DND-41 (cell line): ENCODE measurements around the gene FAM9C.

Experiments
- ATAC-seq: fragments of 200-7000 bp; cut with Tn5 transposase; 3 replicates; pipeline ENCODE4 v1.9.1; 2021; ENCODE audit warnings: low read depth; ENCODE audit not compliant: insufficient read depth
- DNase-seq: peaks from one replicate; pipeline ENCODE4 v3.0.0-alpha.2; 2020
- H2AFZ ChIP-seq: 2 replicates; pipeline ENCODE4 v1.6.0; 2012; ENCODE audit warnings: low read depth, low read length
- H3K27ac ChIP-seq: 2 replicates; pipeline ENCODE4 v1.5.1; 2012; ENCODE audit warnings: low read length, inconsistent platforms
- H3K27me3 ChIP-seq: fragments of 200-600 bp; sonication (generic); 2 replicates; pipeline ENCODE4 v1.6.0; 2012; ENCODE audit warnings: low read length, mild to moderate bottlenecking, inconsistent platforms; ENCODE audit not compliant: insufficient read depth, poor library complexity
- H3K36me3 ChIP-seq: 2 replicates; pipeline ENCODE4 v1.5.1; 2012; ENCODE audit warnings: low read length, inconsistent platforms; ENCODE audit not compliant: insufficient read depth
- H3K4me1 ChIP-seq: 2 replicates; pipeline ENCODE4 v1.5.1; 2012; ENCODE audit warnings: mild to moderate bottlenecking, low read length; ENCODE audit not compliant: insufficient read depth
- H3K4me2 ChIP-seq: 2 replicates; pipeline ENCODE4 v1.6.0; 2012; ENCODE audit warnings: mild to moderate bottlenecking, moderate library complexity, low read length, inconsistent platforms; ENCODE audit not compliant: insufficient read depth
- H3K4me3 ChIP-seq, 2 experiments: fragments of 200-600 bp in 1 of 2; shearing (Covaris generic) in 1 of 2; 2 replicates each; pipeline ENCODE4 v1.5.1; 2012 to 2016; ENCODE audit warnings: inconsistent platforms in 2 of 2, low read length in 2 of 2, mild to moderate bottlenecking in 2 of 2, low read depth in 1 of 2, moderate library complexity in 1 of 2
- H3K79me2 ChIP-seq: 2 replicates; pipeline ENCODE4 v1.6.0; 2012; ENCODE audit warnings: low read length, inconsistent platforms; ENCODE audit not compliant: insufficient read depth
- H3K9ac ChIP-seq: 2 replicates; pipeline ENCODE4 v1.6.0; 2012; ENCODE audit warnings: low read depth, mild to moderate bottlenecking, inconsistent platforms, low read length, moderate library complexity
- H3K9me3 ChIP-seq: 2 replicates; pipeline ENCODE4 v1.5.1; 2012; ENCODE audit warnings: low read length, moderate library complexity, mild to moderate bottlenecking, inconsistent platforms; ENCODE audit not compliant: insufficient read depth, severe bottlenecking
- H4K20me1 ChIP-seq: 2 replicates; pipeline ENCODE4 v1.6.0; 2012; ENCODE audit warnings: low read length; ENCODE audit not compliant: insufficient read depth
- CTCF ChIP-seq: IDR thresholded peaks from 2 replicates; pipeline ENCODE4 v1.5.1; 2012; ENCODE audit warnings: borderline replicate concordance, low read length, moderate library complexity, mild to moderate bottlenecking; ENCODE audit not compliant: poor library complexity, severe bottlenecking; ENCODE audit errors: extremely low read depth
- EZH2 ChIP-seq: IDR thresholded peaks from 3 replicates; pipeline ENCODE4 v1.6.1; 2012; ENCODE audit warnings: borderline replicate concordance, low read depth, mild to moderate bottlenecking, moderate library complexity, low read length, inconsistent platforms; ENCODE audit not compliant: severe bottlenecking

Gene FAM9C

GRCh38 chrX:13077168-13077567 lies 32.7 kb upstream of the FAM9C start:
- H3K27ac ChIP-seq, result peak overlapping the region; percentile 72
- H2AFZ ChIP-seq, result peak overlapping the region; percentile 45; the same call in 1 of the 2 replicates
- H3K9me3 ChIP-seq, result no peaks in the 10 kb centered on the region
- DNase-seq (peak; percentile 38), ATAC-seq (peak; percentile 60)
- no peak overlapping the region for H3K4me2 ChIP-seq
- H3K4me3 ChIP-seq, result no peak overlapping the region
- no peaks in the 10 kb centered on the region for H4K20me1 ChIP-seq
- no peak overlapping the region for H3K9ac ChIP-seq
- no peak for TF ChIP-seq CTCF
- TF ChIP-seq EZH2, result no peak
- no peaks in the 10 kb centered on the region for H3K79me2 ChIP-seq
- no peaks in the 10 kb centered on the region for H3K27me3 ChIP-seq
- peaks cover 60% of the 10 kb centered on the region for H3K4me1 ChIP-seq
- H3K36me3 ChIP-seq, result no peaks in the 10 kb centered on the region

- no peaks in the 10 kb centered on the region for H3K9me3 ChIP-seq
- no peaks in the 10 kb centered on the region for H3K36me3 ChIP-seq
- no peak for ATAC-seq
- H2AFZ ChIP-seq, result no peak overlapping the region
- no peak overlapping the region for H3K9ac ChIP-seq
- no peak overlapping the region; the same call in 1 of the 2 replicates for H3K27ac ChIP-seq
- H3K79me2 ChIP-seq, result no peaks in the 10 kb centered on the region
- no peak overlapping the region for H3K4me3 ChIP-seq
- no peak for DNase-seq
- no peak for TF ChIP-seq EZH2
- no peak for TF ChIP-seq CTCF
- H3K4me2 ChIP-seq, result no peak overlapping the region
- H4K20me1 ChIP-seq, result no peaks in the 10 kb centered on the region
- H3K4me1 ChIP-seq, result peaks cover 52% of the 10 kb centered on the region
- H3K27me3 ChIP-seq, result no peaks in the 10 kb centered on the region
Measured at GRCh38 chrX:13076176-13076961, 31.9 kb upstream of the FAM9C start.

GRCh38 chrX:13074297-13075262 lies 30.2 kb upstream of the FAM9C start:
- Histone ChIP-seq H2AFZ (peak overlapping the region; percentile 33; the same call in 1 of the 2 replicates), H3K9ac (no peak overlapping the region), H3K36me3 (no peaks in the 10 kb centered on the region), H3K27ac (peak overlapping the region; percentile 44; the same call in 1 of the 2 replicates), H3K27me3 (no peaks in the 10 kb centered on the region), H3K79me2 (no peaks in the 10 kb centered on the region), H3K4me3 (no peak overlapping the region), H4K20me1 (no peaks in the 10 kb centered on the region), H3K4me2 (no peak overlapping the region), H3K4me1 (peaks cover 34% of the 10 kb centered on the region), H3K9me3 (no peaks in the 10 kb centered on the region)
- ATAC-seq, result peak; percentile 42; the same call in 2 of the 3 replicates
- DNase-seq, result no peak
- TF ChIP-seq CTCF, result no peak
- no peak for TF ChIP-seq EZH2
